Osteoblast (primary cell): ENCODE results near the gene NCS1. TPM values are rescaled to one million over a fixed set of nuclear protein-coding genes. Genes with fewer than 3 reads are reported as not detected.

Source experiments
- DNase-seq: peaks from one replicate; pipeline ENCODE4 v3.0.0; 2011; ENCODE audit warnings: low spot score, mixed read lengths; ENCODE audit not compliant: insufficient read length; ENCODE audit errors: missing footprints
- H2AFZ ChIP-seq: 2 replicates; pipeline ENCODE4 v1.6.0; 2011; ENCODE audit warnings: mild to moderate bottlenecking, low read length
- H3K27ac ChIP-seq: 2 replicates; pipeline ENCODE4 v1.5.1; 2011; ENCODE audit warnings: mild to moderate bottlenecking, low read depth, low read length, moderate library complexity
- H3K27me3 ChIP-seq: 2 replicates; pipeline ENCODE4 v1.6.0; 2012; ENCODE audit warnings: mild to moderate bottlenecking, control low read depth, inconsistent platforms, low read length, moderate library complexity; ENCODE audit not compliant: insufficient read depth
- H3K36me3 ChIP-seq: 2 replicates; pipeline ENCODE4 v1.5.1; 2011; ENCODE audit warnings: mild to moderate bottlenecking, low read length, control low read depth, moderate library complexity; ENCODE audit not compliant: insufficient read depth
- H3K4me1 ChIP-seq: 2 replicates; pipeline ENCODE4 v1.5.1; 2011; ENCODE audit warnings: mild to moderate bottlenecking, low read length, control low read depth, moderate library complexity; ENCODE audit not compliant: insufficient read depth
- H3K4me2 ChIP-seq: 2 replicates; pipeline ENCODE4 v1.6.0; 2011; ENCODE audit warnings: mild to moderate bottlenecking, low read length; ENCODE audit not compliant: insufficient read depth
- H3K4me3 ChIP-seq: fragments of 200-600 bp; sonication (generic); 3 replicates; pipeline ENCODE4 v1.5.1; 2012; ENCODE audit warnings: mild to moderate bottlenecking, low read length, inconsistent platforms; ENCODE audit not compliant: insufficient read depth
- H3K79me2 ChIP-seq: 2 replicates; pipeline ENCODE4 v1.6.0; 2012; ENCODE audit warnings: mild to moderate bottlenecking, low read length, control low read depth, inconsistent platforms; ENCODE audit not compliant: insufficient read depth
- H3K9me3 ChIP-seq: 2 replicates; pipeline ENCODE4 v1.5.1; 2011; ENCODE audit warnings: low read depth, low read length, control low read depth
- H4K20me1 ChIP-seq: 2 replicates; pipeline ENCODE4 v1.6.0; 2012; ENCODE audit warnings: mild to moderate bottlenecking, low read length, control low read depth; ENCODE audit not compliant: insufficient read depth
- CTCF ChIP-seq: IDR thresholded peaks from 2 replicates; pipeline ENCODE4 v1.5.1; 2011; ENCODE audit warnings: mild to moderate bottlenecking, low read depth, low read length, moderate library complexity; ENCODE audit errors: extremely low read depth
- total RNA-seq: library from RNA; depleted of rRNA; stranded (reverse); fragments of >200 nt; gene quantifications from 2 replicates; pipeline ENCODE4 v1.2.3, GENCODE V29; 2012

Gene NCS1
- total RNA-seq, 1 donor = 49.9 TPM

- H3K4me1 ChIP-seq = peaks cover 42% of the 10 kb centered on the region
- H3K4me2 ChIP-seq = no peak overlapping the region
- no peak overlapping the region for H3K4me3 ChIP-seq
- peaks cover 65% of the 10 kb centered on the region for H4K20me1 ChIP-seq
- H3K27ac ChIP-seq = no peak overlapping the region
- no peaks in the 10 kb centered on the region for H3K9me3 ChIP-seq
- H2AFZ ChIP-seq = no peak overlapping the region
- no peaks in the 10 kb centered on the region for H3K27me3 ChIP-seq
- TF ChIP-seq CTCF = no peak
- H3K36me3 ChIP-seq = no peaks in the 10 kb centered on the region
- peaks cover 93% of the 10 kb centered on the region for H3K79me2 ChIP-seq
- peak; percentile 35 for DNase-seq
Measured at GRCh38 chr9:130181678-130182380, 9.6 kb downstream of the NCS1 start.

- Histone ChIP-seq H4K20me1 (peaks cover 64% of the 10 kb centered on the region), H3K79me2 (peaks cover 93% of the 10 kb centered on the region), H2AFZ (no peak overlapping the region), H3K4me2 (no peak overlapping the region), H3K36me3 (no peaks in the 10 kb centered on the region), H3K27me3 (no peaks in the 10 kb centered on the region), H3K4me3 (no peak overlapping the region), H3K27ac (peak overlapping the region; percentile 71), H3K9me3 (no peaks in the 10 kb centered on the region), H3K4me1 (peaks cover 48% of the 10 kb centered on the region)
- DNase-seq = peak; percentile 69
- no peak for TF ChIP-seq CTCF
Measured at GRCh38 chr9:130182381-130182909, 10.2 kb downstream of the NCS1 start.

- no peak for TF ChIP-seq CTCF
Measured at GRCh38 chr9:130183133-130183762, 11.0 kb downstream of the NCS1 start.

GRCh38 chr9:130185017-130185416 is 12.8 kb downstream of the NCS1 start:
- Histone ChIP-seq H4K20me1 (peaks cover 54% of the 10 kb centered on the region), H3K79me2 (peaks cover 95% of the 10 kb centered on the region), H3K4me2 (peak overlapping the region; percentile 54), H3K36me3 (no peaks in the 10 kb centered on the region), H3K27ac (peak overlapping the region; percentile 58), H2AFZ (no peak overlapping the region), H3K9me3 (no peaks in the 10 kb centered on the region), H3K4me3 (peak overlapping the region; percentile 37), H3K4me1 (peaks cover 52% of the 10 kb centered on the region), H3K27me3 (no peaks in the 10 kb centered on the region)
- no peak for DNase-seq
- TF ChIP-seq CTCF = no peak

More at GRCh38 chr9:130183133-130183762, 11.0 kb downstream of the NCS1 start:
- Histone ChIP-seq H3K27ac (peak overlapping the region; percentile 71), H3K27me3 (no peaks in the 10 kb centered on the region), H4K20me1 (peaks cover 61% of the 10 kb centered on the region), H3K4me3 (peak overlapping the region; percentile 55), H3K36me3 (no peaks in the 10 kb centered on the region), H3K4me2 (peak overlapping the region; percentile 89), H3K79me2 (peaks cover 93% of the 10 kb centered on the region), H2AFZ (no peak overlapping the region), H3K4me1 (peaks cover 47% of the 10 kb centered on the region), H3K9me3 (no peaks in the 10 kb centered on the region)
- DNase-seq = peak; percentile 99
